NCI-H226 (cell line): ENCODE results near the gene DEFB126.
"Not testable (repeated sequence)": the region's sequence is repeated elsewhere in the genome, so short reads cannot be mapped to it uniquely, and the experiment has no call there.

Source experiments
- DNase-seq: peaks from one replicate; pipeline ENCODE4 v3.0.0-alpha.2; 2015

DEFB126 gene

DNA sequence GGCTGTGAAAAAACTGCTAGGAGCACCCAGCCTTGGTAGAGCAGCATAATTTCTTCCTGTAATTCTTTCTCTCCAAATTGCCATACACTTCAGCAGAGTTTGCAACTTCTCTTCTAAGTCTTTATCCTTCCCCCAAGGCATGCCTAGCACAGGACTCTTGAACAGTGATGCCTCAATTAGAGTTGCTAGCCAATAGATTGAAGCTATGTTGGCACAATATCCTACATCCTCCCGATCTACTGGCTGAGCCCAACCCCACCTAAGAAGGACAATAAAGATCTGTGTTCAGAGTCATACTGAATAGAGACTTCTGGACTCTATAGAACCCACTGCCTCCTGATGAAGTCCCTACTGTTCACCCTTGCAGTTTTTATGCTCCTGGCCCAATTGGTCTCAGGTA lies at the start of gene DEFB126:
DEFB126 (plus strand) TSS at position 301 of the 400 bp plus-strand sequence; CDS start at position 340, 39 bp downstream.
- no peak for DNase-seq

DNA sequence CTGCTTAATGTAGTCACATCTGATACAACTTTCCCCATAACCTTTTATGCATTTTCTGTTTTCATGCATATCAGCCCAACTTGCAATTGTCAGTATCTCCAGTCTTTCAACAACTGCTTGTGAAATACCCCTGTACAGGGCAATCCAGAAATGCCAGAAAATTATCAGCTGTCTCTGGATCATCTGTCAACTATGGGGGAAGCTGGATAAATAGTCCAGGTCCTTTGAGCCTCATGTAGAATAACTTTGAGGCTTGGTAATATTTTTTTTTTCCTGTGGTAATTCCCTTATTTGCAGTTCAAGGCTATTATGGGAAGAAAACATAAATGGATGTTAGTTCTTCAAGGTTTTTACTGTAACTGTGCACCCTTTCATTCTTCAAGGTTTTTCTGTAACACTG lies 48.7 kb upstream of the DEFB126 start:
- DNase-seq, result no peak

GRCh38 chr20:95215-95614 lies 47.2 kb upstream of the DEFB126 start:
- no peak for DNase-seq

GRCh38 chr20:97691-98090 lies 44.7 kb upstream of the DEFB126 start:
- DNase-seq, result not testable (repeated sequence)

DNA sequence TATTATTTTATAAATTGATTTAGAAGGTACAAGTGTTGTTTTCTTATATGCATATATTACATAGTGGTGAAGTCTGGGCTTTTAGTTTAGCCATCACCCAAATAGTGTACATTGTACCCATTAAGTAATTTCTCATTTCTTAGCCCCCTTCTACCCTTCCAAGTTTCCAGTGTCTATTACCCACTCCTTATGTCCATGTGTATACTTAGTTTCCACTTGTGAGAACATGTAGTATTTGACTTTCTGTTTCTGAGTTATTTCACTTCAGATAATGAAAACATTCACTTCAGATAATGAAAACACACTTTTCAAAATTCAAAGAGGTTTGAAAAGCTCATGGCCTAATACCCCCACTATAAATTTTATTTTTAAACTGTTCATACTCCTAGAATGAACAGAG lies 40.4 kb upstream of the DEFB126 start:
- no peak for DNase-seq

DNA sequence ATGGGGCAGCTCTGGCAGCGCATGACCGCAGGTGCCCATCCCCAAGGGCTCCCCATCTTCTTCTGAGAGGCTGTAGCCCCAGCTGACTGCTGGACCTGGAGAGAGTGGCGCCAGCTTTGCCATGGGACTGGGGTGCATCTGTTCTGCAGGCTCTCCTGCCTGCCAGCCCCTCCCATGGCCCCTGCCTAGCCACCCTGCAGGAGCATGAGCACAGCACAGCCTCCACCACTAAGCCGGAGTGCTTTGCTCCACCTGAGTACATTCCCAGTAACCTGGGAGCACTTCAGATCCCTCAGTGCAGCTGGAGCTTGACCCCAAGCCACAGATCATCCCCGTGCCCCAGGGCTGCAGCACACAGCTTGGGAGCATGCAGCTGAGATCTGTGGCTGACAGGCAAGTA lies 38.9 kb upstream of the DEFB126 start:
- DNase-seq, result no peak

- no peak for DNase-seq
Observed at GRCh38 chr20:112396-112795, 30.0 kb upstream of the DEFB126 start.

GRCh38 chr20:117518-117917 lies 24.9 kb upstream of the DEFB126 start:
- DNase-seq, result no peak

DNA sequence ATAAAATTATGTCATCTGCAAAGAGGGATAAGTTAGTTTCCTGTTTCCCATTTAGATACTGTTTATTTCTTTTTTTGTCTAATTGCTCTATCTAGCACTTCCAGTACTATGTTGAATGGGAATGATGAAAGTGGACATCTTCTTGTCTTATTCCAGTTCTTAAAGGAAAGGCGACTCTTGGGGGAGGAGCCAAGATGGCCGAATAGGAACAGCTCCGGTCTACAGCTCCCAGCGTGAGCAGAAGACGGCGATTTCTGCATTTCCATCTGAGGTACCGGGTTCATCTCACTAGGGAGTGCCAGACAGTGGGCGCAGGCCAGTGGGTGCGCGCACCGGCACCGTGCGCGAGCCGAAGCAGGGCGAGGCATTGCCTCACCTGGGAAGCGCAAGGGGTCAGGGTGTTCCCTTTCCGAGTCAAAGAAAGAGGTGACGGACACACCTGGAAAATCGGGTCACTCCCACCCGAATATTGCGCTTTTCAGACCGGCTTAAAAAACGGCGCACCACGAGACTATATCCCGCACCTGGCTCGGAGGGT lies 12.5 kb upstream of the DEFB126 start:
- not testable (repeated sequence) for DNase-seq

DNA sequence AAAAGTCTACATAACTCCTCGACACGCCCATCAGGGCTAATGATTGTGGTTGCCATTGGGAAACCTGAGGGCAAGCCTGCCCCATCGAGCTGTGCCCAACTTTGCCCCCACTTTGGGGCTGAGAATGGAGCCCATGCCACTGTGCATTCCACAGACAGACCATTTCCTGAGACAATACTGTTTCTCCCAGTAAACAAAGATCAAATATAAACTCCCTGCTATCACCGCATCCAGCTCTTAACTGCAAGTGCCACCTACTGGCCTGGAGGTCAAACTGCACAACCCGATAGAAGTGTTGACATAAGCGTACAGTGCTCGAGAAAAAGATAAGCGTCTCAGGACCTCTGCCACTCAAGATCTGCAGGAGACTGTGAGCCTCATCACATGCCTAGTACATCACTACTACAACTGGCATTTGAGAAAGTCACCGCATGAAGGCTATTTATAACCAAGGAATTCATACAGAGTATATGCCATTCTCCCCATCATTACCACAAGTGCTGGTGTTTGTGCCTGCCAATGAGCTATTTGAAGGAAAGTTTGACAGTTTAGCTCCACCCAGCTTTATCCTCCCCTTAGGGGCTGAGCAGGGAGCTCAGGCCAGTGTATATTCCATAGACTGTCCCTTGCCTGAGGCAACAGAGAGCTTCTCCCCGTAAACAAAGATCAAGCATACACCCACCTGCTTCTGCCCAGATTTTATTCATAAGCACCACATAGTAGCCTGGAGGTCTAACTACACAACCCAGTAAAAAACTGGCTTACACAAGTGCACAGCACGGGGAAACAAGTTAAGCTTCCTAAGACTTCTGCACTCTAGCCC lies 4.5 kb upstream of the DEFB126 start:
- no peak for DNase-seq

DNA sequence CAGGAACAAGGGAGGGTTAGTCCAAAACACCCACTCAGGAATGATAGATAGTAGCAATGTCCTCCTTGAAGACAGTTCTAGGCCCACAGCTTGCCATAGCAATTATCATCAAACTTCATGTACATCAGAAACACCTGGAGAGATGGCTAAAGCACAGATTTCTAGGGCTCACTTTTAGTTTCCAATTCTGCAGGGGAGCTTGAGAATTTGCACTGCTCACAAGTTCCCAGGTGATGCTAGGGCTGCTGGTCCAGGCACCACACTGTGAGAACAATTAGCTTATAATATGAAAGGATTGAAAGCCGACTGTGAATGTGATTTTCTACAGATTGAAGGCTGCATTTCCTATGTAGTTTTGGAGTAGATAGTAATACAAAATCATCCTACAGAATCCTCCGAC lies 3.5 kb downstream of the DEFB126 start:
- DNase-seq, result no peak

GRCh38 chr20:152131-152530 lies 9.7 kb downstream of the DEFB126 start:
- no peak for DNase-seq

GRCh38 chr20:157154-157553 lies 14.8 kb downstream of the DEFB126 start, which contains the start of gene DEFB127:
Gene DEFB127 (plus strand): TSS chr20:157454. CDS start chr20:157545, 91 bp downstream.
- no peak for DNase-seq

GRCh38 chr20:164618-165017 lies 22.2 kb downstream of the DEFB126 start:
- no peak for DNase-seq

GRCh38 chr20:168876-169275 lies 26.5 kb downstream of the DEFB126 start:
- DNase-seq, result no peak

DNA sequence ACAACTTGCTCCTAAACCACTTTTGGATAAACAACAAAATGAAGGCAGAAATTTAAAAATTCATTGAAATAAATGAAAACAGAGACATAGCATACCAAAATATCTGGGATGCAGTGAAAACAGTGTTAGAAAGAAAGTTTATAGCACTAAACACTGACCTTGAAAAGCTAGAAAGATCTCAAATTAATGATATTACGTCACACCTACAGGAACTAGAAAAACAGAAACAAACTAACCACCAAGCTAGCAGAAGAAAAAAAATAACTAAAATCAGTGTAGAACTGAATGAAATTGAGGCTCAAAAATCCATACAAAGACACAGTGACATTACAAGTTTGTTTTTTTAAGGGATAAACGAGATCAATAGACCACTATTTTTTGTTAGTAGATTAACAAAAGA lies 41.9 kb downstream of the DEFB126 start:
- no peak for DNase-seq

DNA sequence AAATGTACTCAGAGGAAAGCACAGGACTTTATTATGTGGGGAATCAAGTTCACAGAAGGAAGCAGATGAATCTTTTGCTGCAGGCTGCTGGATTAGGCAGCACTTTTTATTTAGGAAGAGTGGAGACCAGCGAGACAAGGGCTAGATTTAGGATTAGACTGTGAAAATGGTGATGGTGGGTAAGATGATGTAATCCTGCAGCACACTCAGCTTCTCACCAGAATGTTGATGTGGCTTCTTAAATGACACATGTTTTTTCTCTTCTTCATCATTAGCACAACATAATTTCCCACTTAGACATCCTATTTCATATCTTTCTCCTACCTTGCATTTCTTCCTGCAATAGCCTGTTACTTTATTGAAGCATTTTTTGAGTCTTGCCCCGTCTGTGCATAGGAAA lies 45.3 kb downstream of the DEFB126 start:
- no peak for DNase-seq

DNA sequence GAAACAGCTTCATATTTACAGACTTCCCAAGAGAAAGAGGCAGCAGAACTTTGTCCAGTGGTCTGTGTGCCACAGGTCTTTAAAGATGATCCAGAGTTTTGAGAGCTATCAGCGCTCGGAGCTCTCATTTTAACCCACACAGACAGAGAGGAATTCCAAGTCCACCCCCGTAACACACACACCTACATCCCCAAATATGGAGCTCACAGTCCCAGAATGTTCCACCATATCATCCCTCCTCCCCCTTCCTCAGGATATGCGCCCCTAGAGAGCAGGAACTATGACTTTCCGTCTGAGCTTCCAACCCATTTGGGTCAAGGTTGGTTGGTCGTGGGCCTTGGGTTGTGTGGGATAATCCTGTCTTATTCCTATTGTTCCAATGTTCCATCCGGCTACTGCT lies 47.2 kb downstream of the DEFB126 start, which contains the start of gene DEFB128:
DEFB128 (minus strand) TSS at position 101 of the 400 bp plus-strand sequence; CDS start at position 13, 88 bp downstream.
- DNase-seq, result no peak
